Neural crest cell (in vitro differentiated cells): ENCODE results near the gene EEIG2. TPM values are rescaled to one million over a fixed set of nuclear protein-coding genes. Genes with fewer than 3 reads are reported as not detected.
"Not testable (repeated sequence)": the region's sequence is repeated elsewhere in the genome, so short reads cannot be mapped to it uniquely, and the experiment has no call there.

Experiments
- DNase-seq: peaks from one replicate; pipeline ENCODE4 v3.0.0; 2021; ENCODE audit warnings: low read depth, mixed read lengths, low spot score
- H3K27ac Mint-ChIP-seq: one replicate; pipeline ENCODE4 v1.8.0; 2021; ENCODE audit warnings: mild to moderate bottlenecking, mixed read lengths; ENCODE audit not compliant: unreplicated experiment
- H3K27me3 Mint-ChIP-seq: 2 replicates; pipeline ENCODE4 v1.8.0; 2021; ENCODE audit warnings: low read depth, mild to moderate bottlenecking, mixed read lengths
- H3K36me3 Mint-ChIP-seq: 2 replicates; pipeline ENCODE4 v1.8.0; 2021; ENCODE audit warnings: low read depth, mild to moderate bottlenecking, mixed read lengths
- H3K4me1 Mint-ChIP-seq: 2 replicates; pipeline ENCODE4 v1.8.0; 2021; ENCODE audit warnings: mixed read lengths
- H3K4me3 Mint-ChIP-seq: one replicate; pipeline ENCODE4 v1.8.0; 2021; ENCODE audit warnings: mild to moderate bottlenecking, mixed read lengths
- H3K9me3 Mint-ChIP-seq: 2 replicates; pipeline ENCODE4 v1.8.0; 2021; ENCODE audit warnings: mixed read lengths
- total RNA-seq: library from RNA; stranded (reverse); gene quantifications from 2 replicates; pipeline ENCODE4 v1.2.1, GENCODE V29; 2021
- TF ChIP-seq, protein P1 (sequence below): fragments of 200-600 bp; sonication (generic); conservative IDR thresholded peaks from 2 replicates; pipeline ENCODE4 v1.5.0; 2021; ENCODE audit warnings: antibody characterized with exemption, mild to moderate bottlenecking

EEIG2 gene
- total RNA-seq, 1 donor from 2014 or later, result 16.1 TPM

GRCh38 chr1:108540977-108541376 is 18.9 kb upstream of the EEIG2 start:
- Mint-ChIP-seq H3K27me3 (no peaks in the 10 kb centered on the region), H3K36me3 (peaks cover 3% of the 10 kb centered on the region), H3K4me1 (no peaks in the 10 kb centered on the region), H3K9me3 (peaks cover 3% of the 10 kb centered on the region), H3K4me3 (no peak overlapping the region), H3K27ac (no peak overlapping the region)
- TF ChIP-seq, protein P1, sequence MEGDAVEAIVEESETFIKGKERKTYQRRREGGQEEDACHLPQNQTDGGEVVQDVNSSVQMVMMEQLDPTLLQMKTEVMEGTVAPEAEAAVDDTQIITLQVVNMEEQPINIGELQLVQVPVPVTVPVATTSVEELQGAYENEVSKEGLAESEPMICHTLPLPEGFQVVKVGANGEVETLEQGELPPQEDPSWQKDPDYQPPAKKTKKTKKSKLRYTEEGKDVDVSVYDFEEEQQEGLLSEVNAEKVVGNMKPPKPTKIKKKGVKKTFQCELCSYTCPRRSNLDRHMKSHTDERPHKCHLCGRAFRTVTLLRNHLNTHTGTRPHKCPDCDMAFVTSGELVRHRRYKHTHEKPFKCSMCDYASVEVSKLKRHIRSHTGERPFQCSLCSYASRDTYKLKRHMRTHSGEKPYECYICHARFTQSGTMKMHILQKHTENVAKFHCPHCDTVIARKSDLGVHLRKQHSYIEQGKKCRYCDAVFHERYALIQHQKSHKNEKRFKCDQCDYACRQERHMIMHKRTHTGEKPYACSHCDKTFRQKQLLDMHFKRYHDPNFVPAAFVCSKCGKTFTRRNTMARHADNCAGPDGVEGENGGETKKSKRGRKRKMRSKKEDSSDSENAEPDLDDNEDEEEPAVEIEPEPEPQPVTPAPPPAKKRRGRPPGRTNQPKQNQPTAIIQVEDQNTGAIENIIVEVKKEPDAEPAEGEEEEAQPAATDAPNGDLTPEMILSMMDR, result no peak
- DNase-seq, result no peak

GRCh38 chr1:108541861-108542260 is 18.0 kb upstream of the EEIG2 start:
- no peaks in the 10 kb centered on the region for H3K4me1 Mint-ChIP-seq
- H3K9me3 Mint-ChIP-seq, result peaks cover 3% of the 10 kb centered on the region
- H3K4me3 Mint-ChIP-seq, result no peak overlapping the region
- DNase-seq, result no peak
- TF ChIP-seq, protein P1, result no peak
- no peaks in the 10 kb centered on the region for H3K27me3 Mint-ChIP-seq
- peaks cover 3% of the 10 kb centered on the region for H3K36me3 Mint-ChIP-seq
- no peak overlapping the region for H3K27ac Mint-ChIP-seq

GRCh38 chr1:108547493-108547892 is 12.4 kb upstream of the EEIG2 start:
- DNase-seq, H3K36me3 Mint-ChIP-seq: not testable (repeated sequence)

GRCh38 chr1:108551137-108551862 is 8.6 kb upstream of the EEIG2 start:
- no peak overlapping the region for H3K27ac Mint-ChIP-seq
- no peak overlapping the region for H3K4me3 Mint-ChIP-seq
- no peaks in the 10 kb centered on the region for H3K36me3 Mint-ChIP-seq
- no peaks in the 10 kb centered on the region for H3K27me3 Mint-ChIP-seq
- TF ChIP-seq, protein P1, result no peak
- no peak for DNase-seq
- H3K9me3 Mint-ChIP-seq, result no peaks in the 10 kb centered on the region
- peaks cover 9% of the 10 kb centered on the region for H3K4me1 Mint-ChIP-seq

More at GRCh38 chr1:108547493-108547892, 12.4 kb upstream of the EEIG2 start:
- H3K27me3 Mint-ChIP-seq, H3K27ac Mint-ChIP-seq, H3K4me1 Mint-ChIP-seq, H3K4me3 Mint-ChIP-seq, H3K9me3 Mint-ChIP-seq: not testable (repeated sequence)

- Mint-ChIP-seq H3K4me1 (peaks cover 5% of the 10 kb centered on the region), H3K4me3 (no peak overlapping the region), H3K9me3 (no peaks in the 10 kb centered on the region), H3K27ac (no peak overlapping the region), H3K27me3 (no peaks in the 10 kb centered on the region), H3K36me3 (no peaks in the 10 kb centered on the region)
- TF ChIP-seq, protein P1, result no peak
- no peak for DNase-seq
Measured at GRCh38 chr1:108553905-108554304, 6.0 kb upstream of the EEIG2 start.

DNA sequence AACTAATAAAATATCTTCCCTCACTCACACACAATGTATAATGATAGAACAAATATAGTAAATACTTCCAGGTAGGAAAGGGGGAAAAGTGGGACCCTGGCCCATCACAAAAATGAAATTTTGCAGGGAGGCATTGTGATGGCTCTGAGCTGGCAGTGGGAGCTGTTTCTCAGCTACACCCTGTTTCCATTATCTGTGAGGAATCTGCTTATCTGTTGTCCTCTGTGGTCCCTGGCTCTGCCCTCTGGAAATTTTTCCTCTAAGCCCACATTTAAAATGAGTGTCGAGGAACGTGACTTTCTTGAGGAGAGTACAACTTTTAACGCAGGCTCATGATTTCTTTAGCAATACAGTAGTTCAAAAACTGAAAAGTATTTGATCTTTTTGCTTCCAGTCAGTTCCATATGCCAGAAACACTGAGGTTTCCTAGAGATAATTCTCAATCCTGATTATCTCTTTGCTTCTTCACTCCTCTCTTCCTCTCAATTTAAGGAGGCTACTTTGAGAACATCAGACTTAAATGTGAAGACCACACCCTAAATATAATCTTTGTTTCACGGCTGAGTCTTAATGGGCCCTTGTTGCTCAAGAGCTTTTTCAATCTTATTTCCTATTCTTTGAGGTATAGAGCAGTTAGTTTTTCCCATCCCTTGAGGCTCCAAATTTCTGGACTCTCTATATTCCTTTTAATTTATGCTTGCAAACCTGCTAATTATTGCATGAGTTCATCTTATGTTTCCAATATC is 5.0 kb upstream of the EEIG2 start:
- Mint-ChIP-seq H3K27me3 (no peaks in the 10 kb centered on the region), H3K27ac (no peak overlapping the region), H3K4me1 (no peaks in the 10 kb centered on the region), H3K9me3 (no peaks in the 10 kb centered on the region), H3K36me3 (no peaks in the 10 kb centered on the region), H3K4me3 (no peak overlapping the region)
- TF ChIP-seq, protein P1, result no peak
- DNase-seq, result no peak
